Fibroblast of peridontal ligament (primary cell): ENCODE results near the gene EFEMP1.

Experiments used
- DNase-seq: peaks from one replicate; pipeline ENCODE4 v3.0.0-alpha.2; 2010; ENCODE audit errors: extremely low read depth

The EFEMP1 gene, protein sequence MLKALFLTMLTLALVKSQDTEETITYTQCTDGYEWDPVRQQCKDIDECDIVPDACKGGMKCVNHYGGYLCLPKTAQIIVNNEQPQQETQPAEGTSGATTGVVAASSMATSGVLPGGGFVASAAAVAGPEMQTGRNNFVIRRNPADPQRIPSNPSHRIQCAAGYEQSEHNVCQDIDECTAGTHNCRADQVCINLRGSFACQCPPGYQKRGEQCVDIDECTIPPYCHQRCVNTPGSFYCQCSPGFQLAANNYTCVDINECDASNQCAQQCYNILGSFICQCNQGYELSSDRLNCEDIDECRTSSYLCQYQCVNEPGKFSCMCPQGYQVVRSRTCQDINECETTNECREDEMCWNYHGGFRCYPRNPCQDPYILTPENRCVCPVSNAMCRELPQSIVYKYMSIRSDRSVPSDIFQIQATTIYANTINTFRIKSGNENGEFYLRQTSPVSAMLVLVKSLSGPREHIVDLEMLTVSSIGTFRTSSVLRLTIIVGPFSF

DNA sequence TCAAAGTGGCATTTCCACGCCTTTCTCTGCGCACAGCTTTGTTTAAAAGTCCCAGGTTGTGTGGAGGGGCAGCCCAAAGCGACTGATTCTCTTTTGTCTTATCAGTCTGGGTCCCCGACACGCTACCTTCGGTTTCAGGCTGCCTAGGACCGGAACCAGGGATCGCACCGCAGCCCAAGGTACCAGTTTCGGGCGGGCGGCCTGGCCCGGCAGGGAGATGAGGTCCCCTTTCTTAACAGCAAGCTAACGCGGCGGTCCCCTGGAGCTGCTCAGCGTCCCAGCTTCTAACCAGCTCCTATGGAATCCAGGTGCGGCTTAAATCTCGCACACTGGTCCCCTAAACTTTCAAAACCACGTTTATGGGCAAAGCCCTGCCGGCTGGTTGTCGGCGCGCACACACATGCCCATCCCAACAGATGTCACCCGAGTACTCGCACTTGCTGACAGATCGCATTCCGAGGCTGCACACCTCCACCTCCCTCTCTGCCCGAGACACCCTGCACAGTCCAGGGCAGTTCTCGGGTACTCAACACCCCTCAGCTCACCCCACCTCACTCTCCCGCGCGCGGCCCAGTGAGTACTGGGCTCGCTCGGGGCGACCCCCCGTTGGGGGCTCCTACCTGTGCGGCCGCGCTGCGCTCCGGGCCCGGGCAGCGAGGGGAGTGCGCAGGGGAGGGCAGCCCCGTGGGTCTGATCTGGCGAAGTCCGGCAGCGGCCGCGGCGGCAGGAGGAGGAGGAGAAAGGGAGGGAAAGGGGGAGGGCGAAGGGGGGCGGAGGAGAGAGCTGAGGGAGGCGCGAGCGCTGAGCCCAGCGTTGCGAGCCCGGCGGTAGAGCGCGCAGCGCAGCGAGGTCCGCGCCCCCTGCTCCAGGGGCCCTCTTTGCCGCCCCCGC is at the start of gene EFEMP1:
EFEMP1 (minus strand) TSS at position 692 of the 891 bp plus-strand sequence. CDS start 1,342 bp downstream, outside the sequence.
- peak; percentile 36 for DNase-seq

DNA sequence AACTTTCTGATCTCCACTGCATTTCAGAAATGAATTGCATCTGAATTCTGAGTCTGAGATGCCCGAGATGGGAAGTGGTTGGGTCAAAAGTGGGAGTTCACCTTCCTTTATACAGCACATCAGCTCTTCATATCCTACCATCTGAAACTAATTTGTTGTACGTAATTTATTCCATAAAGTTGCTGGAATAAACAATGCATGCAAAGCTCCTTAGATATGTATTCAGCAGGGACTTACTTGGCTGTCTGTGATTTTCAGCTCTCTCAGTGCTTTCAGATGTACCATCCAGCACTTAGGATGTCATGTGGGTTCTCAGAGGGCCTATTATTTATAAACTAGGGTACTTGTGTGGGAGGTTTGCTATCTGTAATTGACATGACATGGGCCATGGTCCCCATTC is 46.9 kb upstream of the EFEMP1 start:
- DNase-seq, result peak; percentile 78

DNA sequence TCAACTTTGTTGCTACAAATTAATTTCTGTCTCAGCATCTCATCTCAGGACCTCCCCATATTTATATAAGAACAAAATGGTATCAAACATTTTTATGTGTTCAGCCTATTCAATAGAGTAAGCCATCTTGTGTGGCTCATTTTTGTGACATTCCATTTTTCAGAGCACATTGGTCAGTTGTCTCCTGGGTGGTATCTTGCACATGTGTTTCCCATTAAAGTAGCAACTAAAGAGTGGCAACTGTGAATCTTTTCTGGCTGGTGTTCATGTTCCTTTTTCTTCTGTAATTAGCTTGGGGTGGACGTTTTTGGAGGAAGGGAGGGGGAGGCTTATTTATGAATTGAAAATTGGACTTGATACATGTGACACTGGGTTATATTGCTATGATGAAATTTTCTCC is 45.4 kb upstream of the EFEMP1 start:
- DNase-seq, result no peak

DNA sequence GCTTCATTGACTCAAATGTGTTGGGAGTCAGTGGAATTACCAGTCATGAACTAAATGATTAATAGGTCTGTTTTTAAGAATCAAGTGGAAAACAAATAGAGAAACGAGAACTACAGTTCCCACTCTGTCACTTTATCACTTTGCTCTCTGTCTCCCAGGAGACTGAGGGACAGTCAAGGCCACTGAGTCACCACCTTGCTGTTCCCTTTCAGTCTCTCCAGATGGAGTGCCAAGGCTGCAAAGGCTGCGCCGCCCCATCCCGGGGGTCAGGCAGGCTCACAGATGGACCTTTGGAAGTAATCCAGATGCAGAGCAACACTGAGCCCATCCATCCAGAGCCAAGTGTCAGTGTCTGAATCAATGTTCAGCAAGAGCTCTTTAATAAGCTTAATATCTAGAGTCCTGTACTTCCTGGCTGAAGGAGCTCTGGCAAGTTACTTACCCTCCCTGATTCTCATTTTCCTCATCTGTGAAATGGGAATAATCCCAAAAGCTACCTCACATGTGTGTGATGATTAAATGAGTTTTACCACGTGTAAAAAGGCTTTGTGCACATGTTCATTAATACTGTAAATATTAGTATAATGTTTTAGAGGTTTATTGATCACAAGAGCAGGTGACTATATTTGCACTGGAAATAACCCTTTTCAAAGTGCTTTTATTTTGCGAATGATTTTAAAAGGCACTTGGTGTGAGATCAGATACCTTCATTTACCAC is 43.0 kb upstream of the EFEMP1 start:
- no peak for DNase-seq

DNA sequence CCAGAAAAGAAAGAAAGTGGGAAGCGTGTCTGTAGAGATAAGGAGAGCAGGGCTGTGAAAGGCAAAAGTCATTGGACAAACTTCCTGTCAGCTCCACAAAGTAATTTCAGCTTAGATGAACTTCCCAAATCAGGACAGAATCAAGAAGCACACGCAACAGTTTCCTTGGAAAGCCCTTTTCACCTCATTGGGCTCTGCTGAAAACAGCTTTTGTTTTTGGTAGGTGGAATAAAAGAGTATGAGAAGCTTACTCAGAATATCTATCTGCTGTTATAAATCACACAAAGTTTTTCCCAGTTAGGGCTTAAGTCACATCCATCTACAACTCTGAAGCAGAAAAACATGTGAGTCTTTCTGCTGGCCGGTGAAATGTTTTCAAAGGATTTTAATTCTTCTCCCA is 42.4 kb upstream of the EFEMP1 start:
- no peak for DNase-seq

DNA sequence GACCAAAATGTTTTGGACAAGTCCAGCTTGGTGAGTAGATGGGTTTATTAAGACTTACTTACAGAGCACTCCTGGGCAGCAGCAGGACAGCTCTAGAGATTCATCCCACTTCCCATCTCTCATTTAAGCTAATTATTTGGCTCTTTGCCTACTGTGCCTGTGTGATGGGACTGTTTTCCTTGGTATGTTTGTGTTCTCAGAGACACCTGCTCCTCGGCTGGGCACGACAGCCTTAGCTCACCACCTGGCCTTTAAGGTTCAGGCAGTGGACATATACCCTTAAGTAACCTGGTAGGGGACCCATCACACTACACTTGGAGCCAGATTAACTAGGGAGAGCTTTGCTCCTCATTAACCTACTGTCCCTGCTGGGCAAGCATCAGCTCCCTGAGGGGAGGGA is 41.7 kb upstream of the EFEMP1 start:
- DNase-seq, result no peak

DNA sequence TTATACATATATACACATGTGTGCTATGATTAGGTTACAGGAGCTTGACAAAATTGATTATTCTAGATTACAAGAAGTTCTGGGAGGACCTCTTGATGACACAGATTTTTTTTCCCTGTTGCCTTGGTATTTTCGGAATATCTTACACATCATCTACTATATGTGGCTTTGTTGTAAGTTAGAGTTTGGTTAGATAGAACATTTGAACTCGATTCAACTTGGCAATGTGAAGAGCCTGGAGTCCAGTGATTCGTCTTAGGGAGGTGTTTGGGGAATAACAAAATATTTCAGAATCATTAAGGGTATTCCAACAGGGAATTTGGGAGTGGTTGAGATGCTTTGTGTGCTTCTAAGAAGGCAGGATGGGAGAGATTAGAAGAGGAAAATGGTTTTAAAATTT is 39.3 kb upstream of the EFEMP1 start:
- DNase-seq, result peak; percentile 45

DNA sequence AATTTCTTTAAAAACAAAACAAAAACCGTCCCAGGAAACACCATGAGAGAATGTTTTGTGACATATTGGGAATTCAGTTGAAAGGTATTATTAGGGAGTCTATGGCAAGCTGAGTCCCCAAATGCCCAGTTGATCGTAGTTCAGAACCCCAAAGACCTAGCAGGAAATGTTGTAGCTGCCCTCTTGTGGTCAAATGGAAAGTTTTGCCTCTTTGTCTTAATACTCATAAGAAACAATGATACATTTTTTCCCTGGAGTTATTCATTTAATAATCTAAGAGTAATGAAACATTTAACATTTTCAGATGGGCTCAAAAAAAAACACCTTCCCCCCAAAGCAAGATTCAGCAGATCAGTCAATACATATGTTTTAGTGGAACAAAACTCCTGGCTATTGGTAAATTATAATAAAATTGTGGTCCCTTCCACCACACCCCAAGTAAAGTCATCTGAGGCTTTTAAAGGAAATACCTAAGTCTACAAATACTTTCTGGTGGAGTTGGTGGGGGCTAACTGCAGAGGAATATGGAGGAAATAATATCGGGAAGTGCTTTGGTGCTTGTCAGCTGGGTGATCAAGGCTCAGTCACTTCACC is 37.8 kb upstream of the EFEMP1 start:
- DNase-seq, result peak; percentile 83

DNA sequence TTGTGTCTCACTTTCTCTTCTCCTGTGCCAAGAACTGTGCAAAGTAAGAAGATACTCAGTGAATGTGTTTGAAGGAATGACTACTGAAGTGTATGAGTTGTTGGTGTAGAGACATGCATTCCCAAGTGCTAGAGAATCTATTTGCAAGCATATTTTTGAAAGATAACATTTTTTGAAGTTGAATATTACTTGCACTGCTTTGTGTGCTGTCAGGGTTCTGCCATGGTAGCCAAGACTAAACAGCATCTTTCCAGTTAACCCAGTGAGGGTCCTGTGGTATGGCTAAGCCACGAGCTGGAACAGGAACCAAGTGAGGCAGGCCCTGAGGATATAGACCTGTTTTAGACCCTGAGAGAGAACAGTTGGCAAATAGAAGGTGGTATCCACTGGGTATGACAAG is 35.2 kb upstream of the EFEMP1 start:
- DNase-seq, result no peak

DNA sequence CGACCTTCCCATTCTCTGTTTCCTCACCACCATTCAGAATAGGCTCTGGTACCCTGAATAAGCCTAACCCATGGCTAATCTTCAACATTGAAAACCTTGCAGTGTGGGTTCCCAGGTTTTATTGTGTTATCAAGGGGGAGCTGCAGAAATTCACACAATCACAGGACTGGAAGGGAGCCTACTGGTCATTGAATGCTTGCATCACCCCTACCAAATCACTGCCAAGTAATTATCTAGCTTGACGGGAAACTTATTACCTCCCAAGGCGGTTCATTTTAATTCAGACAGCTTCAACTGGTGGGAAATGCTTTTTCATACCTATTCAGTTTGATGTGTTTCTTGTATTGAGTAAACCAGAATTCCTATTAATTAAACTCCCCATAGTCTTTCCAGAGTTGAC is 33.6 kb upstream of the EFEMP1 start:
- DNase-seq, result peak; percentile 18

DNA sequence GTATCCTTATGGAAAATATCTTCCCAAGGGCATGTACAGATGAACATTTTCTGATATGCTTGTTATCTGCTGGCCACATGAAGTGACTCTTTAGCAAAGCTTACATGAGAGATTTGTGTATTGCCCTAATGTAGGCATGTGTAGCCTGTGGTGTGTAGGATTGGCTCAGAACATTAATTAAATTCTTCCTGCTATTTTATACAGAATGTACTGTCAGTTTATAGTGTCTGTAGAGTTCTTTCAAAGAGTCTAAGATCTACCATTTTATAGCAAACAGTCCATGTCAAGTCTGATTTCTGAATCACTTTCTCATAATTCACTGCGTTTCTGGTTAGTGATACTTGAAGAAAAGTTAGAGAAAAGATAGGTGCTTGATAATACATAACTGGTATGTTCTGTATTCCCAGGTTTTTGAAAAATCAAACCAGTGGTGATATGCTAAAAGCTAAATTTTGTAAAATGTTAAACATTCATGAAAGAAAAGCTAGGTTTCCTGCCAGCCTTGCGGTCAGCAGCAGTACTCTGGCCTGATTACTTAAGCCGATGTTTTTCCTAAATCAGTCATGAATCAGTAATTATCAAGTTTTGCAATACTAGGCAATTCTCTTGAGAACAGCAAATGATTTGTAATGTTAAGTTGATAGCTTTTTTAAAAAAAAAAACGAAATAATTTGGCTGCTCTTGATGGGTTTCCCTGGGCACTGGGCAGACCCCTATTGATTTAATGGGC is 30.9 kb upstream of the EFEMP1 start:
- DNase-seq, result peak; percentile 97

DNA sequence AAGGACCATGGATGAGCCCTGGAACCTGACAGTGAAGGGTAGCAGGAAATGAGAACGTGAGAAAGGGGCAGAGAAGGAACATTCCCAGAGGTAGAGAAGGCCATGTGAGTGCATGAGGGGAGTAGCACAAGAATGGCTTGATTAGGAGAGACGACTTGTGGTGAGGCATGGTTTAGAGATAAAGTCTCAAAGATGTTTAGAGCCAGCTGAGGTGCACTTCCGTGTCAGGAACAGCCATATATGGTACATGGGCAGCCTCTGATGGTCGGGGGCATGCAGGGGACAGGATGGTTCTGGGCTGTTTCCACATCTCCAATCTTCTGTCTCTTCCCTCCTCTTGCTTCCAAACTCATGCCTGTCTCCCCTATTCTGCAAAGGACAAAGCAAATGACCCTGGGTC is 28.8 kb upstream of the EFEMP1 start:
- DNase-seq, result no peak

DNA sequence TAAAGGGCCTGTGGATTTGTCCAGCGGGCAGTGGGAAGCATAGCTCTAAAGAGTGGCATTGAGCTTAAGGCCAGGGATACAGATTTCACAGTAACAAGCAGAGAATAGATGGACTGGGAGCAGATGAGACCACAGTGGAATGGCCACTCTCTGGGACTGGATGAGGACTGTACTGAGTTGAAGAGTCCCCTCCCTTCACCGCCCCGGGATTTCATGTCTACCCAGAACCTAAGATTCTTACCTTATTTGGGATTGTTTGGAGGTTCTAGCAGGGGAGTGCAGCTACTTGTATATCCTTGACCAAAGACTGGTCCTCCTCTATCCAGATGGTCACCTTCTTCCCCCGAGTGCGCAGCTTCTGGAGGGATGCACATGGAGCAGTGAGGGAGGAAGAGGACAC is 28.0 kb upstream of the EFEMP1 start:
- no peak for DNase-seq

DNA sequence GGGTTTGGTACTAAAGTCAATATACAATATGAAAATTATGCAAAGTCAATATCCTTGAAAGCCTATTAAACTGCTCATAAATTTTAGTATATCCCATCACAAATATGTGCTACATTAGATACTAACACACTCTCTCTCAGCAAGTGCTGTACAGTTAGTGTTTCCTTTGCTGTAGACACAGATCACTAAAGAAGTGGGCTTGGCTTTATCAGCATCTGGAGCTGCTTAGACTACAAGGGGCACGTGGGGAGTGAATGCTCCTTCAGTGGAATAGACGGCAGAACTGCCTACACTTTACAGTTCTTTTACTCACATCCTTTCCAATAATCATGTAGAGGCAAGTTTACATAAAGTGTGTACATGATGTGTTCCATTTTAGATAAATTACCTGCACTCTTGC is 26.0 kb upstream of the EFEMP1 start:
- no peak for DNase-seq

DNA sequence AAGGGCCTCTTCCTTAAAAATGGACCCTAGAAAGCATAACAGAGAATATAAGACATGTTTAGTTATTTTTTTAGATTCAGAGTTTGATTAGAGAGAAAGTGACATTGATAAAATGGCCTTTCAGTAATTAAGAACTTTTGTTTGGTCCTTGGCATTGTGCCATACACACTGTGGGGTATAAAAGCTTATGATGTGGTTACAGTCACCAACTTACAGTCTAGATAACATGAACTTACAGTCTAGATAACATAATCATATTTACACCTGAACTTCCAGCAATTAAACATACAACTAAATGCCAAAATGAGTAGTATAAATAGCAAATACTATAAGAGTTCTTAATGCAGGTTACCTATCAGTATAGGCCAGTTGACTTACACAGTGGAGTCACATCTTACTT is 25.6 kb upstream of the EFEMP1 start:
- DNase-seq, result no peak

DNA sequence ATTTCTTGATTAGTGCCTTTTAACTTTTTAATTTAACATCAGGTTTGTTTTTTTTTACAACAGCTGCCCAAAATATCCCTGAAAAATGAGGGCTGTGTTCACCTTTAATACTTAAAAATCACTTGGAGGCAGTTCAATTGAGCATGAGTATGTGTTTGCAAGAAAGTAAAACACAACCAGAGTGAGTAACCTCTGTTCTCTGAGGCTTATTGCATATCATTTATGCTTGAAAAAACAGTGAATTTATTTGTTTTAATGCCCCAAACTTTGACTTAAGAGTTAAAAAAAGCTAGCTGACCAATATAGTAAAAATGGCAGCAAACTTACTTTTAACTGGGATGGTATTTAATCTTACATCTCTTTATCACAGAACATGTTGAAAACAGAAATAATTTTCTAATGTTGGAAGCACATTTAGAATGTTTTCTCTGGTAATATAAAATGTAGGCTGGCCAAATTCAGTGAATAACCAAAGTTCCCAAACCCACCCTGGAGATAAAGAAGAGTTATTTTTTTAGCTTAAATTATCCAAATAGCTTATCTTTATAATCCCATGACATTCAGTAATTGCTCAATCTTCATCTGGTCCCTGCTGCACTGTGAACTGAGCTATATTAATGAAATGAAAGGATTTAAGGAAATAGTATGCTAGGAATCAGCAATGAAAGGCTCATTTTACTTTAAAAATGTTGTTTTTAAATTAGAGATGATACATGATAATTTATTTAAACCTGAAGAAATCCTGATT is 24.8 kb upstream of the EFEMP1 start:
- DNase-seq, result peak; percentile 37

DNA sequence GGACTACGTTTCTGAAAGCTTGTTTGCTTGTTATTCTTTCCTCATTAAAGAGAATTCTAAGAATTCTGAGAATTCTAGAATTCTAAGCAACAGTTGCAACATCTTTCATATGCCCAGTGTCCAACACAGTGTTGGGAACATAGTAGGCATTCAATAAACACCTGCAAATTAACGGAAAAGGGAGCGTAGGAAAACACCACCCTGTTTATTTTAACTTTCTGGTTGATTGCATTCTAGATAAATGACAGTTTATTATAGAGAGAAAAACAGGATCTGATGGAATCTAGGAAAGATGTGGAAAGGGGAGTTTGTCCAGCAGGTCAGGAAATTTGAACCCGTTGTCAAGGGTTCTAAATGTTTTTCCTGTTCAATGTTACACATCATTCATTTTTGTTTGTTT is 24.2 kb upstream of the EFEMP1 start:
- DNase-seq, result no peak

DNA sequence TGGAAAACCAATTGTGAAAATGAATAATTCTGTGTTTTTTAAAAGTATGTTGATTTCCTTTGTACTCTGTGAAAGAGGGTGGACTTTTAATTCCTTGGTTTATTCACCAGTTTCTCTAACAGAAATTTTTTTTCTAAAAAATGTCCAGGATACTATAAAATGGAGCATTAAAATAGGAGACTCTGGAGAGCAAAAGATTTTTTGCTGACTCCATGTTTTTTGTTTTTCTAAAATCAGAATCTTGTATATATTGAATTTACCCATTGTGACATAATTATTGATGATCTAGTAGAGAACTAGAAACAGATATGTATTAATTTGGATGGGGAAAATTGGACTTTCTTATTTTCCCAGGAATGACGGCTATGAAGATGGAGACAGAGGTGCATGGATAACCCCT is 23.2 kb upstream of the EFEMP1 start:
- DNase-seq, result no peak

DNA sequence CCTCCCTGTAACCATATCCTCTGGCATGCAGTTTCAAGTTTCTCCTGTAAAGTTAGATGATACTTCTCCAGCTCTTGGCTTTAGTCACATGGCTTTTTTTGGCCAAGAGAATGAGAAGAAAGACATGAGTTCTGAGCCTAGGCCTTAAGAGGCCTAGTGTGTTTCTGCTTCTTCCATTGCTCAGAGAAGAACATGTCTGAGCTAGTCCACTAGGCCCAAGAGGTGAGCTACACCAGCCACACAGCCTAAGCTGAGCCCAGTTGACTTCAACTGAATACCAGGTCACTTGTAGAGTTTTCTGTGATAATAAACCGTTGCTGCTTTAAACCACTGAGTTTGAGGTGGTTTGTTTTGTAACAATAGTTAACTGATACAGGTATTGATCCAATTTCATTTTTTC is 19.9 kb upstream of the EFEMP1 start:
- no peak for DNase-seq

DNA sequence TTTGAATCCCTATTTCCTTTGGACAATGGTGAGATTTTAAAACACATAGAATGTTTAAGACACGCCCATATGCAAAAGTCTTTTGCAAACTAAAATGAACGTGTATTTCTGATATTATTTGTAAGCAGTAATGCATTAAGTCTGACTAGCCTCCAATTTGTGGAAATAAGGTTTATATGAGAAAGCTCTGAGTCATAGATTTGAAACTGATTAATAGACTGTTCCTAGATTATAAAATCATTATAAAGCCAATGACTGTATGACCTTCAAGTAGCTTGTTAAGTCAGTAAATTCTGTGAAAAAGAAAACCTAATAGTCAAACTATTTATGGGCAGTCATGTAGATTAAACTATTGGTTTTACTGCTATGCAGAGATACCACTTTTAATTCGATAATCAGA is 12.8 kb upstream of the EFEMP1 start:
- no peak for DNase-seq
